Measurements from ENCODE around the gene SMC6. TPM values are rescaled to one million over a fixed set of nuclear protein-coding genes. Genes with fewer than 3 reads are reported as not detected.
A peak's percentile ranks its signal among the peaks of the same experiment; 100 is the strongest.

The SMC6 gene
- total RNA-seq, 2 donors from 2014 or later, result 14.1 to 14.4 TPM

DNA sequence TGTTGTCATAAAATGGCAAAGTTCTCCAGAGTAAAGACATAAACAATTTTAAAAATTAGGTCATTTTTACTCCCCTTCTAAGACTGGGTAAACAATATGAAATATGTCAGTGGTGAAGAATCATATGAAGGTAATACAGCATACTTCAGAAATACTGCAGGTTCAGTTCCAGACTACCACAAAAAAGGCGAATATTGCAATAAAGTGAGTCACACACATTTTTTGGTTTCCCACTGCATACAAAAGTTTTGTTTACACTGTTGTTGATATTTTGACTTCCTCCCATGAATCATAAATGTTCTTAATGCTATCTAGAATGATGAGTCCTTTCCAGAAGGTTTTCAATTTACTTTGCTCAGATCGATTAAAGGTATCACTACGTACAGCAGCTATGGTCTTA, 73.5 kb downstream of the SMC6 start:
- no peaks in the 10 kb centered on the region for H3K9me3 ChIP-seq (ENCODE audit: control insufficient read depth, low read length, poor library complexity, severe bottlenecking)
- no peak for DNase-seq
- H3K4me3 Mint-ChIP-seq, result no peak overlapping the region
- H3K27ac Mint-ChIP-seq, result no peak overlapping the region
- no peak for ATAC-seq
- H3K36me3 Mint-ChIP-seq (ENCODE audit: low read depth), result peaks cover 13% of the 10 kb centered on the region
- peaks cover 4% of the 10 kb centered on the region for H3K4me1 Mint-ChIP-seq
- no peaks in the 10 kb centered on the region for H3K27me3 Mint-ChIP-seq

DNA sequence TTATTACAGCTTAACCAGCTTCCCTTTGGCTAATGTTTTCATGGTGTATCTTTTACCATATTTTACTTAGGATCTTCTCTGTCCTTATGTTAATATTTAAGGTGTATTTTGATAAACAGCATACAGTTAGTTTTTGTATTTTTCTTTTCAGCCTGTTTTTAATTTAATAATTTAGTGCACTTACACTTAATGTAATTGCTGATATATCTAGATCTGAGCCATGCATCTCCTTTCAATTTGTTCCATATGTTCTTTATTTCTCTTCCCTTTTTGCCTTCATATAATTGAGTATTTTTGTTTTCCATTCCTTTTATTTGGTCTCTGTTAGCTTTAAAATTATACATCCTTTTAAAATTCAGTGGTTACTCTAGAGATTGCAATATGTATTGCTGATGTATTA, 78.8 kb downstream of the SMC6 start:
- H3K4me1 Mint-ChIP-seq, result peaks cover 4% of the 10 kb centered on the region
- DNase-seq, result no peak
- ATAC-seq, result no peak
- H3K27ac Mint-ChIP-seq, result peak overlapping the region; percentile 78
- no peaks in the 10 kb centered on the region for H3K27me3 Mint-ChIP-seq
- no peaks in the 10 kb centered on the region for H3K9me3 ChIP-seq (ENCODE audit: control insufficient read depth, low read length, poor library complexity, severe bottlenecking)
- H3K4me3 Mint-ChIP-seq, result no peak overlapping the region
- H3K36me3 Mint-ChIP-seq (ENCODE audit: low read depth), result peaks cover 13% of the 10 kb centered on the region

DNA sequence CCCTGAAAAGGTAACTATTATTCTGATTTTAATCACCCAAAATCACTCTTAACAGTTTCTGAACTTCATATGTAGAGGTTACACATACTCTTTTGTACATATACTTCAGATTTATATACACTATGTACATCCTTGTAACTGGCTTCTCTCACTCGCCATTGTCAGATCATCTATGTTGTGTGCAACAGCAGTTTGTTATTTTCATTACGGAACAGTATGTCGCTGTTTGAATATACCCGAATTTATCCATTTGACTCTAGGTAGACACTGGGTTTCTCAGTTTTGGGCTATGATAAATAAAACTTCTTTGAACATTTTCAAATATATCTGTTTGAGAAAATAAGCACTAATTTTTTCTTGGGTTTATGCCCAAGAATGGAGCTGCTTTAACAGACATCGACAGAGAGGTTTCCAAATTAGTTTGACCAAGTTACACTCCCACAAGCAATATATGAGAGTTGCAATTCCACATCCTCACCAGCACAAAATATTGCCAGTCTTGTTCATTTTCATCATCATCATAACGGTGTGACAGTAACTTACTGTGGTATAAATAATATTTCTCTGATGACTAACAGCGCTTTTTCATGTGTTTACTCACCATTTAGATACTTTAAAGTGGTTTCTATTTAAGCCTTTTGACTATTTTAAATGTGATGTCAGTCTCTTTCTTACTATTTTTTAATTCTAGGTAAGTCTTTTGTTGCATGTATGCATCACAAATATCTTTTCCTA, 80.9 kb downstream of the SMC6 start:
- no peak for ATAC-seq
- H3K27me3 Mint-ChIP-seq, result no peaks in the 10 kb centered on the region
- DNase-seq, result no peak
- H3K36me3 Mint-ChIP-seq (ENCODE audit: low read depth), result peaks cover 21% of the 10 kb centered on the region
- H3K4me1 Mint-ChIP-seq, result peaks cover 4% of the 10 kb centered on the region
- H3K9me3 ChIP-seq (ENCODE audit: control insufficient read depth, low read length, poor library complexity, severe bottlenecking), result no peaks in the 10 kb centered on the region
- H3K4me3 Mint-ChIP-seq, result no peak overlapping the region
- H3K27ac Mint-ChIP-seq, result no peak overlapping the region

DNA sequence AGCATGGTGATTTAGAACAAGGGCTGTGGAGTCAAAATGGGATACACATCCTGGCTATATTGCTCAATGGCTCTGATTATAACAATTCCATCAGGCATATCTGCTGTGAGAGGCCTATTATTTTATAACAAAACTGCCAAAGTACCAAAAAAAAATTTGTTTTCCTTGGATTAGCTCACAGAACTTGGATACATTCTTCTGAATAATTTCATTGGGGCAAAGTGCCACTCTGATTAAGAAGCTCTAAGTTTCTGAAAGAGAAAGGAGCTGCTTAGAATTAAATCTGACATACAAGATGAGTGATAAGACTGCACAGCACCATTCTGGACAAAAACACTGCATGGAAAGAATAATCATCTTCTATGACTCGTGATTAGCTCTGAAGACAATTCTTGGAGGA, 85.7 kb downstream of the SMC6 start:
- H3K4me1 Mint-ChIP-seq, result peaks cover 2% of the 10 kb centered on the region
- ATAC-seq (no peak), DNase-seq (no peak)
- no peaks in the 10 kb centered on the region for H3K9me3 ChIP-seq (ENCODE audit: control insufficient read depth, low read length, poor library complexity, severe bottlenecking)
- no peaks in the 10 kb centered on the region for H3K27me3 Mint-ChIP-seq
- no peak overlapping the region for H3K4me3 Mint-ChIP-seq
- H3K36me3 Mint-ChIP-seq (ENCODE audit: low read depth), result peaks cover 15% of the 10 kb centered on the region
- no peak overlapping the region for H3K27ac Mint-ChIP-seq

DNA sequence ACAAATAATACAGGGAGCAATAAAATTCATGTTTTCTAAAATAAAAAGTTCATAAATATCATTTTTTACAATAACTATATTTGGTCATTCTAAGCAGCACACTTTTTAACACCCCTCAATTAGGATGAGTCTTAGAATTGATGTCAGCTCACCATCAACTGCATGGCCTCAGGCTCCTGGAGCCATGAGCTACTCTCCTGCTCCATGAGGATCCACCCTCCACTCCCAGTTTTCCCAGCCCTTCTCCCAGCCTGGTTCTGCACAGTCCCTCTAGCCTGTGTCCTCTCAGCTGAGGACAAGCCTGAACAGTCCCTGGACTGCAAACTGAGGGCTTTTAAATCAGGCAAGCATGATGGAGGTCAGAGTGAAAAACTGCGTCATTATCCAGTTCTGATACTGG, 89.1 kb downstream of the SMC6 start:
- ATAC-seq, result no peak
- Mint-ChIP-seq H3K4me1 (peaks cover 9% of the 10 kb centered on the region), H3K27me3 (no peaks in the 10 kb centered on the region), H3K27ac (no peak overlapping the region), H3K4me3 (no peak overlapping the region), H3K36me3 (ENCODE audit: low read depth) (peaks cover 17% of the 10 kb centered on the region)
- DNase-seq, result no peak
- H3K9me3 ChIP-seq (ENCODE audit: control insufficient read depth, low read length, poor library complexity, severe bottlenecking), result no peaks in the 10 kb centered on the region

DNA sequence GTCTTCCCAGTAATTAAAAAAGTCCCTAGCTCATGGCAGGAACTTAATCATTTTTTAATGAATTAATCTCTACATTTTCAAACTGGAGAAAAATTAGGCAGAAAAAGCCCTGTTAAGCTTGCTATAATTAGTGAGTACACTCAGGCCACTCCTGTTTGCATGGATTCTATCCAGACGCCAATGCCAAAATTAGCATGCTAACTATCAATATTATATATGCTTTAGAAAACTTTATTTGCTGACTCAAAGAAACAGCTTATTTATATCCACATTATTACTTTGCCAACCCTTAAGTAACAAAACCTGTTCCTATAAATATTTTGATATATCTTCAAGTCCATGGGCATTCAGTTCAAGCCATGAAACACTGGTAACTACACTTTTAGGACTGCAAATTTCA, 90.9 kb downstream of the SMC6 start:
- Mint-ChIP-seq H3K4me3 (no peak overlapping the region), H3K4me1 (peaks cover 15% of the 10 kb centered on the region), H3K36me3 (ENCODE audit: low read depth) (peaks cover 9% of the 10 kb centered on the region), H3K27ac (peak overlapping the region; percentile 59), H3K27me3 (no peaks in the 10 kb centered on the region)
- DNase-seq (no peak), ATAC-seq (no peak)
- H3K9me3 ChIP-seq (ENCODE audit: control insufficient read depth, low read length, poor library complexity, severe bottlenecking), result no peaks in the 10 kb centered on the region

DNA sequence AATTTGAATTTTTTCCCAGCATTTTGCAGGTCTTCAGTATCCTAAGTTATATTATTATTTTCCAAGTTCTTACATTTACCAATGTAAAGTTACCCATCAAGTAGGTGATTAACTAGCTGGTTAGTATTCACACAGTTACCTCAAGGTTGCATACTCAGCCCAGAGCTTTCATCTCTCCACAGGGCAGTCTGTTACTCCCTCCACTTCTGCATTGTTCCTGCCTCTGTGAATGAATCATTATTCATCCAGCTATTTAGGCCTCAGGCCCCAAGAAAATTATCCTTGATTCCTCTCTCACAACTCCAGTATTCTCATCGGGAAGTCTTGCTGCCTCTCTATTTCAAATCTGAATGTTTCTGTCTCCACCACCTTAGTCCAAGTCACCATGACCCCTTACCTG, 92.2 kb downstream of the SMC6 start:
- no peaks in the 10 kb centered on the region for H3K9me3 ChIP-seq (ENCODE audit: control insufficient read depth, low read length, poor library complexity, severe bottlenecking)
- ATAC-seq (no peak), DNase-seq (no peak)
- H3K36me3 Mint-ChIP-seq (ENCODE audit: low read depth), result peaks cover 9% of the 10 kb centered on the region
- H3K4me1 Mint-ChIP-seq, result peaks cover 15% of the 10 kb centered on the region
- no peak overlapping the region for H3K4me3 Mint-ChIP-seq
- H3K27me3 Mint-ChIP-seq, result no peaks in the 10 kb centered on the region
- no peak overlapping the region for H3K27ac Mint-ChIP-seq

DNA sequence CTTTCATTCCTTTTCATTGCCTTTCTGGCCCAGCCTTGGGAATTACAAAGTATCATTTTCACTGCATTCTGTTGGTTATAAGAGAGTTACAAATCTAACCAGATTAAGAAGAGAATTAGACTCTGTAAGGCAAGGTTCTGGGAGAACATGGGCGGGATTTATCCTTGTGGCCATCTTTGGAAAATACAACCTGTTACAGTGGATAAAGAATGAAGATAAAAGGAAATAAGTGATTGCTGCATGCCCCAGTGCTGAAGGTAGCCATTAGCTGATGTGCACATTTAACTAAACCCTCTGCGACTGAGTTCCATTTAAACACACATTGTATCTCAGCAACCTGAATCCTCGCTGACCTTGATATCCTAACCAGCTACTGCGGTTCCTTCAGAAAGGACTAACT, 93.4 kb downstream of the SMC6 start:
- Mint-ChIP-seq H3K4me1 (peaks cover 15% of the 10 kb centered on the region), H3K36me3 (ENCODE audit: low read depth) (peaks cover 7% of the 10 kb centered on the region)

DNA sequence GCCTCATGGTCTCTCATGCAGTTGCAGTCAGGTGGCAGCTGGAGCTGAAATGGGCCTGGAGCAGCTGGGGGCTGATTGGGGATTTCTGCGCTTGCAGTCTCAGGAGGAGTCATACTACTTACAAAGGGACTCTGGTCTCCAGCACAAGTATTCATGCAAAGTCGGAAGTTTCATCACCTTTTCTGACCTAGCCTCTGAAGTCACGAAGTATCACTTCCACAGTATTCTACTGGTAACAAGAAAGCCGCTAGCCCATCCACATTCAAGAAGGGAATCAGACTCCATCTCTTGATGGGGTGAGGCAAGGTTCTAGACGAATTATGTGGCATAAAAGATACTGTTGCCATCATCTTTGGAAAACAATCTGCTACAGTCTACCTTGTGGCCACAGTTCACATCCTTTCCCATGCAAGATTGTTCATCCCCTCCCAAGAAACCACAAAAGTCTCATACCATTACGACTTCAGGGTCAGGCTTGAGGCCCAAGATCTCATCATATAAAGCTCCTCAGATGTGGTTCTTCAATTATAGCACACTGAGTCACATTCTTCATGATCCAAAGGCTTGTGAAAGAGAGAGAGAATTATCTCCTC, 95.3 kb downstream of the SMC6 start:
- no peak for ATAC-seq

More for the DNA sequence above, 93.4 kb downstream of the SMC6 start:
- ATAC-seq, result no peak
- H3K4me3 Mint-ChIP-seq, result peak overlapping the region; percentile 9
- H3K9me3 ChIP-seq (ENCODE audit: control insufficient read depth, low read length, poor library complexity, severe bottlenecking), result no peaks in the 10 kb centered on the region
- peak overlapping the region; percentile 14 for H3K27ac Mint-ChIP-seq
- H3K27me3 Mint-ChIP-seq, result no peaks in the 10 kb centered on the region
- DNase-seq, result no peak

DNA sequence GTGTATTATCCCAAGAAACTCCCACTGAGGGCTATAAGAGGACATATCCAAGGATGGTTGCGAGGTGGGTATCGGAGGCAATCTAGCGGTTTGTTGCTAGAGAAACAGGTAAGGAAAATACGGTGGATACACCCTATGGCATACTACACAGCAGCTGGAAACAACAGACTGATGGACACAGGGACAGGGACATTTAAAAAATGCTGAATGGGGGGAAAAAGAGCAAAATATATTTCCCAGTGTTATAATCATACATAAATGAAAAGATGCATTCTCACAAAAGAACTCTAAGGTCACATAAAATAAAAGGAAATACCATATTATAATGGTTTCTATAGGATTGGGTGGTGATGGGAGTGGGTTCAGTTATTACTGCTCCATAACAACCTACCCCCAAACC, 95.9 kb downstream of the SMC6 start:
- H3K36me3 Mint-ChIP-seq (ENCODE audit: low read depth), result peaks cover 7% of the 10 kb centered on the region

More for the DNA sequence above, 95.3 kb downstream of the SMC6 start:
- peaks cover 17% of the 10 kb centered on the region for H3K4me1 Mint-ChIP-seq
- no peak overlapping the region for H3K27ac Mint-ChIP-seq
- H3K4me3 Mint-ChIP-seq, result no peak overlapping the region
- DNase-seq, result no peak
- peaks cover 7% of the 10 kb centered on the region for H3K36me3 Mint-ChIP-seq (ENCODE audit: low read depth)
- H3K9me3 ChIP-seq (ENCODE audit: control insufficient read depth, low read length, poor library complexity, severe bottlenecking), result no peaks in the 10 kb centered on the region
- H3K27me3 Mint-ChIP-seq, result no peaks in the 10 kb centered on the region

DNA sequence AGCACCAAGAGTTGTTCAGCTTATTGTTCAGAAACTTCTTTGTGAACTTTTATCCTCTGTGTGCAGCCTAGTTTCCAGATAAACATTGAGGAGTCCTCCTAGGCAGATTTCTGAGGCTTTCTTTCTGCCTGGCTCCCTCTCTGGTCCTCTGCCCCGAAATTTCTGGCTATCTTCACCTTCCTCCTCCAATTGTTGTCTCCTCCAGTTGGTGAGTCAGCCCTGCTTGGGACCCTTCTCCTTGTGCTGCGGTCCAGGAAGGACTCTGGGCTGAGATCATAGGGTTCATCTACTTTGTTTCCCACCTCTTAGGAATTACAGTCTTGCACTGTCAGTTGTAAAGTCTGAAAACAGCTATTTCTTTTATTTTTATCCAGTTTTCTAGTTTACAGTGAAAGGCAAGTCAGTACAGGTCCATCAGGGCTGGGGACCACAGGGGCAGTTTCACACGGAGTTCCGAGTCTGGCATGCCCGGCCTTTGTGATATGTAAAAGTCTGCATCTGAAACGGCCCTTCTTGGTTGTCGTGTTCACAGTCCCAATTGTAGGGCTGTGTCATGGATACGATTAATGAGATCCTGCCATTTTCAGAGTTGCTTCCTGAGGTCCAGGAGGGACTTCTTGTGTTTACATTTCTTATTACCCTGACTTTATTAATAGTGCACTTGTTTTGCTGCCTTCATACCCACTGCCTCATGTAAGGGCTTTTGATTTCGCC, 100.8 kb downstream of the SMC6 start:
- DNase-seq (no peak), ATAC-seq (no peak)
- H3K9me3 ChIP-seq (ENCODE audit: control insufficient read depth, low read length, poor library complexity, severe bottlenecking), result no peaks in the 10 kb centered on the region
- no peak overlapping the region for H3K27ac Mint-ChIP-seq
- H3K27me3 Mint-ChIP-seq, result no peaks in the 10 kb centered on the region
- no peaks in the 10 kb centered on the region for H3K36me3 Mint-ChIP-seq (ENCODE audit: low read depth)
- H3K4me3 Mint-ChIP-seq, result no peak overlapping the region
- H3K4me1 Mint-ChIP-seq, result peaks cover 11% of the 10 kb centered on the region

More for the DNA sequence above, 95.9 kb downstream of the SMC6 start:
- no peaks in the 10 kb centered on the region for H3K27me3 Mint-ChIP-seq
- H3K4me3 Mint-ChIP-seq, result no peak overlapping the region
- H3K9me3 ChIP-seq (ENCODE audit: control insufficient read depth, low read length, poor library complexity, severe bottlenecking), result no peaks in the 10 kb centered on the region
- ATAC-seq (no peak), DNase-seq (no peak)
- no peak overlapping the region for H3K27ac Mint-ChIP-seq
- peaks cover 17% of the 10 kb centered on the region for H3K4me1 Mint-ChIP-seq

DNA sequence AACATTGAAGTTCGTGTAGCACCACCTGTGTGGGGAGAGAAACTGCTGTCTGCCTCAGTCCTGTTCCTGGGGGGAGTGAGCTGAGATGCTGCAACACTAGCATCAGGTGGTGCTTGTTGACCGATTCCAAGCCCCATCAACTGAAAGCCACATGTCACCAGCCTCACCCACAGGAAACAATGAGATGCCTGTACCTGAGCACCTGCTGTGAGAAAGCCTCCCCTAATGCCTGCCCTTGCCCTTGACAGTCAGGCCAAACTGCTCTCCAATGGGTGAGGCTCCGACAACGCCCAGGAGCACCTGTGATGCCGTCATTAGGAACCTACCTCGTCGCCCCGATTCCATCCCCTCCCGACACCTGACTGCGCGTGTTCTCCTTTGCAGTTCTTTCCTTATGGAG, 104.6 kb downstream of the SMC6 start:
- Mint-ChIP-seq H3K4me3 (no peak overlapping the region), H3K36me3 (ENCODE audit: low read depth) (no peaks in the 10 kb centered on the region), H3K27ac (no peak overlapping the region), H3K27me3 (no peaks in the 10 kb centered on the region), H3K4me1 (peaks cover 11% of the 10 kb centered on the region)
- ATAC-seq (no peak), DNase-seq (no peak)
- no peaks in the 10 kb centered on the region for H3K9me3 ChIP-seq (ENCODE audit: control insufficient read depth, low read length, poor library complexity, severe bottlenecking)

DNA sequence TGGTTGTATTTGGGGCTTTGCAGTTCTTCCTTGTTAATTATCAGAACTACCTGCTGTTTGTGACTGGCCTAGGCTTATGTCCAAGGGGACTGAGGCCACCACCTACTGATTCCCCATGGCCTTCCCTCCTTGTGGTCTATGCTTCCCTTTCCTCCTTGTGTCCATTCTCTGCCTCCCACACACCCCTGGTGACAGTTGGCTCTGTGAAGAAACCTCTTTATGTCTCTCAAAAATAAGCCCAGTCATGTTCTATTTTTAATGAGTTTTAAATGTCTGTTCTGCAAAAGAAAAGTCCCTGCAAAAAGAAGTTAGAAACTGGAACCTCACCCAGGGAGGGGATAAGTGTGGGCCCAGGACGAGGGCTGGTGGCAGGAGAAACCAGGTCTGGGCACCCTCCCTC, 105.0 kb downstream of the SMC6 start:
- Mint-ChIP-seq H3K27me3 (no peaks in the 10 kb centered on the region), H3K4me3 (no peak overlapping the region), H3K27ac (no peak overlapping the region), H3K36me3 (ENCODE audit: low read depth) (no peaks in the 10 kb centered on the region), H3K4me1 (peaks cover 11% of the 10 kb centered on the region)
- ATAC-seq (no peak), DNase-seq (no peak)
- H3K9me3 ChIP-seq (ENCODE audit: control insufficient read depth, low read length, poor library complexity, severe bottlenecking), result no peaks in the 10 kb centered on the region
